Cardiac fibroblast (primary cell): Measurements from ENCODE around the gene BRD8.

Experiments
- DNase-seq, 2 donors: peaks; one replicate each; pipeline versions ENCODE4 v3.0.0 to v3.0.0-alpha.2; 2010; ENCODE audit warnings: low read depth in 2 of 2
- H3K4me3 ChIP-seq, 2 donors: replicated peaks in 1 of 2; 1 replicate in 1 of 2; 2 replicates in 1 of 2; pipeline ENCODE4 v1.5.1; 2011; ENCODE audit warnings: low read depth in 2 of 2, low read length in 2 of 2, mild to moderate bottlenecking in 2 of 2, moderate library complexity in 1 of 2
- TF ChIP-seq, protein P1 (sequence below): IDR thresholded peaks from one replicate; pipeline ENCODE4 v1.5.1; 2011; ENCODE audit warnings: low read depth, mild to moderate bottlenecking, low read length, inconsistent platforms

Gene BRD8

DNA sequence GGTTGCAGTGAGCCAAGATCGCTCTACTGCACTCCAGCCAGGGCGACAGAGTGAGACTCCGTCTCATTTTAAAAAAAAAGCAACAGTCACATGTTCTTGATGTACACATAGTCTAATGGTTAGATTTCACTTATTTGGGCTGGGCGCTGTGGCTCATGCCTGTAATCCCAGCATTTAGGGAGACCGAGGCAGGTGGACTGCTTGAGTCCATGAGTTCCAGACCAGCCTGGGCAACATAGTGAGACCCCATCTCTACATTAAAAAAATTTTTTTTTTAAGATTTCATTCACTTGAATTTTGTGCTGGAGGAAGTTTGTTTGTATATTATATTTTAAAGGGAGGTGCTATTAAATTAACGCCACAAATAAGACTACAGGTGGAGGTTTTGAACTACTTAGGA is 72.7 kb downstream of the BRD8 start:
- TF ChIP-seq, protein P1, sequence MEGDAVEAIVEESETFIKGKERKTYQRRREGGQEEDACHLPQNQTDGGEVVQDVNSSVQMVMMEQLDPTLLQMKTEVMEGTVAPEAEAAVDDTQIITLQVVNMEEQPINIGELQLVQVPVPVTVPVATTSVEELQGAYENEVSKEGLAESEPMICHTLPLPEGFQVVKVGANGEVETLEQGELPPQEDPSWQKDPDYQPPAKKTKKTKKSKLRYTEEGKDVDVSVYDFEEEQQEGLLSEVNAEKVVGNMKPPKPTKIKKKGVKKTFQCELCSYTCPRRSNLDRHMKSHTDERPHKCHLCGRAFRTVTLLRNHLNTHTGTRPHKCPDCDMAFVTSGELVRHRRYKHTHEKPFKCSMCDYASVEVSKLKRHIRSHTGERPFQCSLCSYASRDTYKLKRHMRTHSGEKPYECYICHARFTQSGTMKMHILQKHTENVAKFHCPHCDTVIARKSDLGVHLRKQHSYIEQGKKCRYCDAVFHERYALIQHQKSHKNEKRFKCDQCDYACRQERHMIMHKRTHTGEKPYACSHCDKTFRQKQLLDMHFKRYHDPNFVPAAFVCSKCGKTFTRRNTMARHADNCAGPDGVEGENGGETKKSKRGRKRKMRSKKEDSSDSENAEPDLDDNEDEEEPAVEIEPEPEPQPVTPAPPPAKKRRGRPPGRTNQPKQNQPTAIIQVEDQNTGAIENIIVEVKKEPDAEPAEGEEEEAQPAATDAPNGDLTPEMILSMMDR, result no peak
- no peak overlapping the region for H3K4me3 ChIP-seq
- no peak for DNase-seq

DNA sequence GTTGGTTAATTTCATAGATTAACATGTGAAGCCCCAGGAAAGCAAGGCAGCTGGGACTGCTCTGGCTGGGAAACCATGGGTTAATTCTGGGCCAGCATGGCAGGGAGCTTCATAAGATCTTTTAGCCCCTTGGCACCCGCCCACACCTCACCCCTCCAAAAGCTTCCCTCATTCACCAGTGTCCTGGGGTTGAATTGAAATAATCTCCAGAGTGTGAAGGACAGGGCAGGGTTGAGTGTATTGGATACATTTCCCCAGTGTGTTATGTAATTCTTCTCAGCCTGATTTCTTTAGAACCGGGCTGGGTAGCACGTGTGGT is 75.2 kb downstream of the BRD8 start:
- TF ChIP-seq, protein P1, result no peak
- DNase-seq, result no peak
- no peak overlapping the region for H3K4me3 ChIP-seq

DNA sequence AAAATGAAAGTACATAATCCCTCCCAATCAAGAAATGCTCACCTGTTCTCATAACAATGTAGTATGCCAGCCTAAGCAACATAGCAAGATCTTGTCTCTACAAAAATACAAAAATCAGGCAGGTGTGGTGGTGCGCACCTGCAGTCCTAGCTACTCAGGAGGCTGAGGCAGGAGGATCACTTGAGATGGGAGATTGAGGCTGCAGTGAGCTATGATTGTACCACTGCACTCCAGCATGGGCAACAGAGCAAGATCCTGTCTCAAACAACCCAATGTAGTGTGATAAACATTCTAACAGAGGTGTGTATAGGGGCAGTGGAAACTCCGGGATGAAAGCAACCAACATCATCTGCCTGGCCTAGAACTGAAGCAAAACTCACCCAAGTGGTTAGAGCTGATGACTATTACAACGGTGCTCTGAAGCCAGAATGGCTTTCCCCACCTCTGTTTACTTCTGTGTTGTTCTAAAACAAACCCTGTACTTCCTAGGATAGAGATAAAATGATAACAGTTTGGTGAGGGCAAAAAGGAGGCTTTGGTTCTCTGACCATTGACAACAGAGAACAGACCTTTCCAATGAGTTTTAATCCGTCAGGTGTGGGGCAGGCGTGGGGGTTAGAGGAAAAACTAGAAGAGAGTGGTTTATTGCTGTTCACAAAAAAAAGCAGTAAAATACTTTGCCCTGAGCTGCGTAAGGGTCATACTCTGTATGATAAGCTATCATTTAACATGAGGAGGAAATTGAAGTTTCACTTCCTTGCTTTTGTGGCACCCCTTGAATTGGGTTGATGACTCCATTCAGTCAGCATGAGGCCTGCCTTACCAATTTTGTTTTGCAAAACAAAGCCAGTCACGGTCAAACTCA is 75.7 kb downstream of the BRD8 start:
- DNase-seq, result no peak
- H3K4me3 ChIP-seq, result no peak overlapping the region
- TF ChIP-seq, protein P1, result no peak

DNA sequence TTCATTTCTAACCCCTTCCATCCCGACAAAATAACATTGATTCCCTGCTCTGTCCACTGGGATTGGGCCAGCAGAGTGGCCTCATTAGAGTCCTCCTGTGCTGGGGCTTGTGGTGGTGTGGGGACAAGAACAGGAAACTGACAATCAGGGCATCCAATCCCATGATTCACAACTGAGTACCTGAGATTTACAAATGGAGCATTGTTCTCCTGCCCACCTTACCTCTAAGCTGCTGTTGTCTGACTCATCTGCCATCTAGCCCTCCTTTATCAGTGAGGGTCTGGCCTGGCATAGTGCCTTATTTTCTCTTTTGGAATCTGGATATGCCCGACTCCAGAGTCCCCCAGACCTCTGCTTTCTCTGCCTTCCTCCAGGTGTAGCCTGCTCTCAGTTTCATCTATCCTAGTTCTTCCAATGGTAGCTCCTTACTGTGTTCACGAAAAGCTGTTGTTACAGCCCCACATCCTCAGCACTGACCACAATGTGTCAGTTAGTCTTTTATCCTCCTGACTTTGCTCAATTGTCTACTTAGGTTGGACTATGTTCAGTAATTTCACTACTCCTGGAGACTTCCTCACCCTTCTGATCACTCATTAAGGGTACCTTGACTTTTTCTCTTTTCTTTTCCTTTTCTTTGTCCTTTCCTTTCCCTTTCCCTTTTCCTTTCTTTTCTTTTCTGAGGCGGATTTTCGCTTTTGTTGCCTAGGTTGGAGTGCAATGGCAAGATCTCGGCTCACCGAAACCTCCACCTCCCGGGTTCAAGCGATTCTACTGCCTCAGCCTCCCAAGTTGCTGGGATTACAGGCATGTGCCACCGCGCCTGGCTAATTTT is 81.2 kb downstream of the BRD8 start:
- TF ChIP-seq, protein P1, result no peak
- DNase-seq, result no peak
- no peak overlapping the region for H3K4me3 ChIP-seq

DNA sequence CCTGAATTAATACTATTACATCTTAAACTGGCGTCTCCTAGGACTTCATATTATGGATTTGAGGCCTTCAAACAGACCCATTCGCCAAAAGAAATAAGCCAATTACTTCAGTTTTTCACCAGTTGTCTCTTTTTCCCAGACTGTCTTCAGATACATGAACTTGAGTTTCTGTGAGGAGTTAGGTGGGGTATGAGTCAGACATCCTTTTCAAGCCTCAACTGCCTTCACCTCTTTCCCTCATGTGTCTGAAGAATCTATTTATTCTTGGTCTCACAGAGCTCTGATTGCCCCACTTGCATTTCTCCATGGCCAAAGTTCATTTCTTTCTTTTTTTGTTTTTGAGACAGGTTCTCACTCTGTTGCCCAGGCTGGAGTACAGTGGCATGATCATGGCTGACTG is 82.1 kb downstream of the BRD8 start:
- DNase-seq, result no peak
- TF ChIP-seq, protein P1, result no peak
- H3K4me3 ChIP-seq, result no peak overlapping the region

DNA sequence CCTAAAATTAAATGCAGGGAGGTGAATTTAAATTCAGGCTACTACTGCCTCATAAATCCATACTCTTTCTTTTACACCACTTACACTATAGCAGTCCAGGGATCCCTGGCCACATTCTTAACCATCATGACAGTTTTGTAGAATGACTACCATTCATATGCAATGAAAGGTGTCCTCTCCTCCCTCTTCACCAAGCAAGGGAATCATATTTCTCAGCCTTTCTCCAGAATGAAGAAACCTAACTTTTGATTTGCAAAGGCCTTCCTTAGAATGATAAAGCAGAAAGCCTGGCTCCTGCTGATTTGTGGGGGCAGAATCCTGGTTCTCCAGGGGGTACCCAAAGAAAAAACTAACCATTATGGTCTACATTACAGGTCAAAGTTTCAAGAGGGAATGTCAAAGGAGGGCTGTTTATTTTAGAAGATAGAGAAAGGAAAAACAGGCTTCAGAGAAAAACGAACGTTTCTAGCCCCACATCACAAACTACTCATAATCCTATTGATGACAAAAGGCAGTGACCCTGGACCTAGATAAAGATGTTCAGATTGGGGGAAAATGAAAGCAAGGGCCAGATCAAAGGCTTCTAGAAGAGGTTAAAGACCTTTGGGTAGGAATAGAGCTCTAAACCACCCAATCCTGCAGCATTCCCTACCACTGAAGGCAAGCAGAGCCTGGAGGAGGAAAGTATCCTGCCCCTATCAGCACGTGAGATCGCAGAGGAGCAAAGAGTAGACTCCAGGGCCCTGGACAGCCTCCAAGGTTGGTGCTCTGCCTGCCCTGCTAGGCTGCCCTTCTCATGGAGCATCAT is 83.1 kb downstream of the BRD8 start:
- H3K4me3 ChIP-seq, result no peak overlapping the region
- TF ChIP-seq, protein P1, result no peak
- no peak for DNase-seq
